Smooth muscle cell (in vitro differentiated cells): ENCODE measurements around the gene SZT2. TPM values are rescaled to one million over a fixed set of nuclear protein-coding genes. Genes with fewer than 3 reads are reported as not detected.

Source experiments
- DNase-seq: peaks from one replicate; lab custom pipeline; 2025; ENCODE audit not compliant: unreplicated experiment; lab: John Stamatoyannopoulos, UW
- H2AFZ ChIP-seq: fragments of 200-600 bp; sonication (generic); 2 replicates; pipeline ENCODE4 v1.6.0; 2016; ENCODE audit warnings: antibody characterized with exemption, low read depth, mild to moderate bottlenecking
- H3F3A ChIP-seq: fragments of 200-600 bp; sonication (generic); 2 replicates; pipeline ENCODE4 v1.6.0; 2017; ENCODE audit warnings: antibody characterized with exemption, low read depth
- H3K27ac ChIP-seq: fragments of 200-600 bp; sonication (generic); 2 replicates; pipeline ENCODE4 v1.5.1; 2016; ENCODE audit warnings: low read depth, mild to moderate bottlenecking
- H3K27me3 ChIP-seq: fragments of 200-600 bp; sonication (generic); 2 replicates; pipeline ENCODE4 v1.6.1; 2016; ENCODE audit warnings: low read depth, mild to moderate bottlenecking
- H3K36me3 ChIP-seq: fragments of 200-600 bp; sonication (generic); 2 replicates; pipeline ENCODE4 v1.5.1; 2016; ENCODE audit warnings: low read depth
- H3K4me1 ChIP-seq: fragments of 200-600 bp; sonication (generic); 2 replicates; pipeline ENCODE4 v1.5.1; 2016; ENCODE audit warnings: low read depth
- H3K4me2 ChIP-seq: fragments of 200-600 bp; sonication (generic); 2 replicates; pipeline ENCODE4 v1.6.0; 2016; ENCODE audit warnings: mild to moderate bottlenecking
- H3K4me3 ChIP-seq: fragments of 200-600 bp; sonication (generic); 2 replicates; pipeline ENCODE4 v1.5.1; 2016; ENCODE audit warnings: mild to moderate bottlenecking
- H3K79me2 ChIP-seq: fragments of 200-600 bp; sonication (generic); 2 replicates; pipeline ENCODE4 v1.6.0; 2016; ENCODE audit warnings: low read depth, mild to moderate bottlenecking
- H3K9ac ChIP-seq: fragments of 200-600 bp; sonication (generic); 2 replicates; pipeline ENCODE4 v1.6.0; 2016; ENCODE audit warnings: low read depth
- H3K9me3 ChIP-seq: fragments of 200-600 bp; sonication (generic); replicated peaks from 2 replicates; pipeline ENCODE4 v1.5.1; 2016; ENCODE audit warnings: low read depth
- H4K20me1 ChIP-seq: fragments of 200-600 bp; sonication (generic); 2 replicates; pipeline ENCODE4 v1.6.0; 2016; ENCODE audit warnings: low read depth
- WGBS: methylation state at CpG from one replicate; pipeline ENCODE4 v1.1.7; 2016; ENCODE audit warnings: low lambda C conversion rate; 5-methylcytosine and 5-hydroxymethylcytosine counted together
- polyA plus RNA-seq: library from polyadenylated mRNA; unstranded; fragments of >200 nt; fragmentation: Nextera tagmentation; extraction: Ambion mirVana; gene quantifications from 2 replicates; pipeline ENCODE4 v1.2.1, GENCODE V29; 2016
- total RNA-seq: library from RNA; depleted of rRNA; stranded (reverse); fragments of >200 nt; gene quantifications from 2 replicates; pipeline ENCODE4 v1.2.3, GENCODE V29; 2014
- TF ChIP-seq, protein P1 (sequence below): fragments of 200-600 bp; sonication (generic); IDR thresholded peaks from 2 replicates; pipeline ENCODE4 v1.5.1; 2017; ENCODE audit warnings: borderline replicate concordance, mild to moderate bottlenecking, antibody characterized with exemption; ENCODE audit not compliant: insufficient read depth, poor library complexity, severe bottlenecking

Gene SZT2
- total and polyA plus RNA-seq, 2 experiments from 2014 or later, result 9.0 to 20.8 TPM

GRCh38 chr1:43376723-43377235 lies 12.9 kb upstream of the SZT2 start:
- H3K9me3 ChIP-seq, result no peaks in the 10 kb centered on the region
- no peaks in the 10 kb centered on the region for H3K4me1 ChIP-seq
- TF ChIP-seq, protein P1, sequence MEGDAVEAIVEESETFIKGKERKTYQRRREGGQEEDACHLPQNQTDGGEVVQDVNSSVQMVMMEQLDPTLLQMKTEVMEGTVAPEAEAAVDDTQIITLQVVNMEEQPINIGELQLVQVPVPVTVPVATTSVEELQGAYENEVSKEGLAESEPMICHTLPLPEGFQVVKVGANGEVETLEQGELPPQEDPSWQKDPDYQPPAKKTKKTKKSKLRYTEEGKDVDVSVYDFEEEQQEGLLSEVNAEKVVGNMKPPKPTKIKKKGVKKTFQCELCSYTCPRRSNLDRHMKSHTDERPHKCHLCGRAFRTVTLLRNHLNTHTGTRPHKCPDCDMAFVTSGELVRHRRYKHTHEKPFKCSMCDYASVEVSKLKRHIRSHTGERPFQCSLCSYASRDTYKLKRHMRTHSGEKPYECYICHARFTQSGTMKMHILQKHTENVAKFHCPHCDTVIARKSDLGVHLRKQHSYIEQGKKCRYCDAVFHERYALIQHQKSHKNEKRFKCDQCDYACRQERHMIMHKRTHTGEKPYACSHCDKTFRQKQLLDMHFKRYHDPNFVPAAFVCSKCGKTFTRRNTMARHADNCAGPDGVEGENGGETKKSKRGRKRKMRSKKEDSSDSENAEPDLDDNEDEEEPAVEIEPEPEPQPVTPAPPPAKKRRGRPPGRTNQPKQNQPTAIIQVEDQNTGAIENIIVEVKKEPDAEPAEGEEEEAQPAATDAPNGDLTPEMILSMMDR, result no peak
- no peaks in the 10 kb centered on the region for H3K79me2 ChIP-seq
- H3K9ac ChIP-seq, result no peak overlapping the region
- H4K20me1 ChIP-seq, result no peaks in the 10 kb centered on the region
- H3K27ac ChIP-seq, result no peak overlapping the region
- no peaks in the 10 kb centered on the region for H3K27me3 ChIP-seq
- no peak for DNase-seq
- H3F3A ChIP-seq, result peaks cover 20% of the 10 kb centered on the region
- H3K36me3 ChIP-seq, result no peaks in the 10 kb centered on the region
- 79% methylated on average over 7 of the region's 7 CpGs for WGBS
- H3K4me3 ChIP-seq, result no peak overlapping the region
- H2AFZ ChIP-seq, result no peak overlapping the region
- H3K4me2 ChIP-seq, result no peak overlapping the region

GRCh38 chr1:43377831-43378230 lies 11.9 kb upstream of the SZT2 start:
- Histone ChIP-seq H3K4me3 (no peak overlapping the region), H3K9ac (no peak overlapping the region), H3K4me1 (no peaks in the 10 kb centered on the region), H3K27me3 (no peaks in the 10 kb centered on the region), H3K4me2 (no peak overlapping the region), H3K27ac (no peak overlapping the region), H3K9me3 (no peaks in the 10 kb centered on the region), H3K79me2 (no peaks in the 10 kb centered on the region), H3F3A (peaks cover 16% of the 10 kb centered on the region), H2AFZ (no peak overlapping the region), H3K36me3 (no peaks in the 10 kb centered on the region), H4K20me1 (no peaks in the 10 kb centered on the region)
- TF ChIP-seq, protein P1, result no peak
- DNase-seq, result no peak
- WGBS, result 97% methylated on average over 1 of the region's 1 CpG

GRCh38 chr1:43379476-43379875 lies 10.2 kb upstream of the SZT2 start:
- Histone ChIP-seq H3K4me1 (no peaks in the 10 kb centered on the region), H3K9me3 (no peaks in the 10 kb centered on the region), H3K36me3 (no peaks in the 10 kb centered on the region), H2AFZ (no peak overlapping the region), H3K27ac (no peak overlapping the region), H3K4me3 (no peak overlapping the region), H3K79me2 (no peaks in the 10 kb centered on the region), H3K4me2 (no peak overlapping the region), H3K27me3 (no peaks in the 10 kb centered on the region), H4K20me1 (no peaks in the 10 kb centered on the region), H3F3A (peaks cover 2% of the 10 kb centered on the region), H3K9ac (no peak overlapping the region)
- DNase-seq, result no peak
- TF ChIP-seq, protein P1, result no peak
- 90% methylated on average over 1 of the region's 1 CpG for WGBS

DNA sequence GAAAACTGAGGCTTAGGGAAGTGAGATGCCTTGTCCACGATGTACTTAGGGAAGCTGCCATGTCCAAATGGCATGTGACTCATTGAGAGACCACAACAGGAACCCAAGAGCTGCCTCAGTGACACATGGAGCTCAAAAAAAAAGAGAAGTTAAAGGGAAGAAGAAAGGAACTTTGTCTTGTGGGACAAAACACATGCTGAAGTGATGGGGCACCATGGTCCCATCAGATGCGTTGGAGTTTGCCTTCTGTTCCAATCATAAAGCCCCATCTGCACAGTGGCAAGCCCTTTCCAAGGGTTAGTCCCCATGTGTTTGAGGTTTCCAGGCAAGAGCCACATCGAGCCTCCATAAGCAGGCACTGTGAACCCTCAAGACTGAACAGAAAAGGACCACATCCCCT lies 8.1 kb upstream of the SZT2 start:
- H3K27ac ChIP-seq, result no peak overlapping the region
- H3K9ac ChIP-seq, result no peak overlapping the region
- H3K4me2 ChIP-seq, result no peak overlapping the region
- H3K36me3 ChIP-seq, result no peaks in the 10 kb centered on the region
- TF ChIP-seq, protein P1, result no peak
- H3K4me3 ChIP-seq, result no peak overlapping the region
- peaks cover 5% of the 10 kb centered on the region for H4K20me1 ChIP-seq
- no peaks in the 10 kb centered on the region for H3F3A ChIP-seq
- 81% methylated on average over 3 of the region's 3 CpGs for WGBS
- no peaks in the 10 kb centered on the region for H3K79me2 ChIP-seq
- H3K27me3 ChIP-seq, result no peaks in the 10 kb centered on the region
- H2AFZ ChIP-seq, result no peak overlapping the region
- no peaks in the 10 kb centered on the region for H3K4me1 ChIP-seq
- DNase-seq, result no peak
- no peaks in the 10 kb centered on the region for H3K9me3 ChIP-seq
